HEK293 (cell line): ENCODE results near the gene TXNIP.

Experiments used
- CTCF ChIP-seq: fragments of 450-650 bp; formaldehyde crosslinking; IDR thresholded peaks from 2 replicates; pipeline ENCODE4 v1.5.1; 2016; ENCODE audit warnings: missing biosample characterization, missing genetic modification characterization
- IKZF3 ChIP-seq: fragments of 450-650 bp; IDR thresholded peaks from 2 replicates; pipeline ENCODE4 v1.5.0; 2018; ENCODE audit warnings: missing biosample characterization, mild to moderate bottlenecking, missing genetic modification characterization, moderate library complexity
- ZBTB1 ChIP-seq: fragments of 450-650 bp; formaldehyde crosslinking; IDR thresholded peaks from 2 replicates; pipeline ENCODE4 v1.5.1; 2016; ENCODE audit warnings: missing biosample characterization, missing genetic modification characterization
- ZNF214 ChIP-seq: fragments of 450-650 bp; formaldehyde crosslinking; IDR thresholded peaks from 2 replicates; pipeline ENCODE4 v1.5.1; 2017; ENCODE audit warnings: missing biosample characterization, mild to moderate bottlenecking, missing genetic modification characterization, borderline replicate concordance
- ZNF654 ChIP-seq: fragments of 450-650 bp; formaldehyde crosslinking; IDR thresholded peaks from 2 replicates; pipeline ENCODE4 v1.5.1; 2016; ENCODE audit warnings: low read depth, missing biosample characterization, missing genetic modification characterization

DNA sequence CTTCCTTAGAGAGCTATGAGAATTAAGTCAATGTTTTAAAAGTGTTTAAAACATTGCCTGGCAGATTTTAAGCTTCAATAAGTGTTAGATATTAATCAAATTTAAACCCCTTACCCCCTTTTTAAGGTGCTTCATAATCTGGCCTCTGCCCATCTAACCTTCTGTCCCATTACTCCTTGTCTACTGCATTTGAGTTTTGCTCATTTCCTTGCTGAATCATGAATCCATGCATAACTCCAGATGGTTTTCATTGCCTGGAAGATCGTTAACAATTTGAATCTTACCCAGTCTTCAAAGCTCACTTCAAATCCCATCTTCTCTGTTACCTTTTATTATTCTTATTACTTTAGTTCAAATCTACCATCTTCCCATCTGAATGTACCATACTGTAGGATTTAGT, 20.5 kb upstream of the TXNIP start:
- TF ChIP-seq CTCF = no peak
- TF ChIP-seq ZBTB1 (tag by site-specific recombination) = no peak
- no peak for TF ChIP-seq ZNF214 (tag by site-specific recombination)
- TF ChIP-seq IKZF3 (tag by site-specific recombination) = no peak
- TF ChIP-seq ZNF654 (tag by site-specific recombination) = no peak
